HepG2 (cell line): ENCODE data around the gene MLLT10. TPM values are rescaled to one million over a fixed set of nuclear protein-coding genes. Genes with fewer than 3 reads are reported as not detected.
A peak's percentile ranks its signal among the peaks of the same experiment; 100 is the strongest.

Experiments used
- GPN1 ChIP-seq: sonication (generic); formaldehyde crosslinking; IDR thresholded peaks from 2 replicates; pipeline ENCODE4 v1.5.1; 2020; ENCODE audit warnings: missing genetic modification reagents, borderline replicate concordance
- KAT8 ChIP-seq: IDR thresholded peaks from 2 replicates; pipeline ENCODE4 v1.6.1; 2016; ENCODE audit warnings: missing genetic modification reagents, missing compliant biosample characterization
- MAFG ChIP-seq: sonication (generic); formaldehyde crosslinking; IDR thresholded peaks from 2 replicates; pipeline ENCODE4 v1.5.1; 2020; ENCODE audit warnings: mild to moderate bottlenecking, missing genetic modification reagents
- MED13 ChIP-seq: sonication (generic); formaldehyde crosslinking; IDR thresholded peaks from 2 replicates; pipeline ENCODE4 v1.5.0; 2020; ENCODE audit warnings: missing genetic modification reagents
- SIX1 ChIP-seq: sonication (generic); formaldehyde crosslinking; IDR thresholded peaks from 2 replicates; pipeline ENCODE4 v1.4.0; 2020; ENCODE audit warnings: missing genetic modification reagents, borderline replicate concordance
- SP5 ChIP-seq: IDR thresholded peaks from 2 replicates; pipeline ENCODE4 v1.6.1; 2016; ENCODE audit warnings: low read depth, borderline replicate concordance
- ZNF501 ChIP-seq: sonication (generic); formaldehyde crosslinking; IDR thresholded peaks from 2 replicates; pipeline ENCODE4 v1.5.1; 2020; ENCODE audit warnings: mild to moderate bottlenecking, moderate library complexity, missing genetic modification reagents
- ZNF703 ChIP-seq: sonication (generic); formaldehyde crosslinking; IDR thresholded peaks from 2 replicates; pipeline ENCODE4 v1.5.1; 2020; ENCODE audit warnings: missing genetic modification reagents, mild to moderate bottlenecking, moderate library complexity, borderline replicate concordance
- polyA plus RNA-seq, 8 experiments: library from polyadenylated mRNA; depleted of rRNA in 3 of 8; stranded (reverse) in 7 of 8; unstranded in 1 of 8; fragments of >200 nt; fragmentation: Illumina TruSeq in 4 of 8; extraction: Trizol in 4 of 8; gene quantifications; 2 replicates each; pipeline versions ENCODE4 v1.2.1 to v1.2.3, GENCODE V29; 2011 to 2016; ENCODE audit warnings: low read depth in 4 of 8, missing spikeins in 1 of 8, mixed read lengths in 1 of 8; ENCODE audit not compliant: insufficient read depth in 1 of 8
- total RNA-seq, 5 experiments: library from RNA; depleted of rRNA; stranded (reverse); fragments of >200 nt; fragmentation: Illumina TruSeq; extraction: Trizol; gene quantifications; 2 replicates each; pipeline ENCODE4 v1.2.3, GENCODE V29; 2016; ENCODE audit warnings: low read depth in 1 of 5
- TF ChIP-seq, protein P1 (sequence below): IDR thresholded peaks from 2 replicates; pipeline ENCODE4 v1.6.1; 2016; ENCODE audit warnings: low read depth, missing genetic modification reagents, missing compliant biosample characterization
- TF ChIP-seq, protein P2 (sequence below): sonication (generic); formaldehyde crosslinking; IDR thresholded peaks from 2 replicates; pipeline ENCODE4 v1.4.0; 2020; ENCODE audit warnings: mild to moderate bottlenecking, missing genetic modification reagents
- TF ChIP-seq, protein P3 (sequence below): sonication (generic); formaldehyde crosslinking; conservative IDR thresholded peaks from 2 replicates; pipeline ENCODE4 v1.4.0; 2020; ENCODE audit warnings: missing genetic modification reagents
- TF ChIP-seq, protein P4 (sequence below): sonication (generic); formaldehyde crosslinking; IDR thresholded peaks from 2 replicates; pipeline ENCODE4 v1.4.0; 2020; ENCODE audit warnings: missing genetic modification reagents
- TF ChIP-seq, protein P5 (sequence below): sonication (generic); formaldehyde crosslinking; IDR thresholded peaks from 2 replicates; pipeline ENCODE4 v1.8.0; 2022; ENCODE audit warnings: missing genetic modification reagents, low read depth, mild to moderate bottlenecking, borderline replicate concordance

Gene MLLT10
- total and polyA plus RNA-seq, 2 of the 13 experiments (the other 11 are each of a cell fraction or from before 2014, with no cell fraction given) = 51.3 to 84.1 TPM

DNA sequence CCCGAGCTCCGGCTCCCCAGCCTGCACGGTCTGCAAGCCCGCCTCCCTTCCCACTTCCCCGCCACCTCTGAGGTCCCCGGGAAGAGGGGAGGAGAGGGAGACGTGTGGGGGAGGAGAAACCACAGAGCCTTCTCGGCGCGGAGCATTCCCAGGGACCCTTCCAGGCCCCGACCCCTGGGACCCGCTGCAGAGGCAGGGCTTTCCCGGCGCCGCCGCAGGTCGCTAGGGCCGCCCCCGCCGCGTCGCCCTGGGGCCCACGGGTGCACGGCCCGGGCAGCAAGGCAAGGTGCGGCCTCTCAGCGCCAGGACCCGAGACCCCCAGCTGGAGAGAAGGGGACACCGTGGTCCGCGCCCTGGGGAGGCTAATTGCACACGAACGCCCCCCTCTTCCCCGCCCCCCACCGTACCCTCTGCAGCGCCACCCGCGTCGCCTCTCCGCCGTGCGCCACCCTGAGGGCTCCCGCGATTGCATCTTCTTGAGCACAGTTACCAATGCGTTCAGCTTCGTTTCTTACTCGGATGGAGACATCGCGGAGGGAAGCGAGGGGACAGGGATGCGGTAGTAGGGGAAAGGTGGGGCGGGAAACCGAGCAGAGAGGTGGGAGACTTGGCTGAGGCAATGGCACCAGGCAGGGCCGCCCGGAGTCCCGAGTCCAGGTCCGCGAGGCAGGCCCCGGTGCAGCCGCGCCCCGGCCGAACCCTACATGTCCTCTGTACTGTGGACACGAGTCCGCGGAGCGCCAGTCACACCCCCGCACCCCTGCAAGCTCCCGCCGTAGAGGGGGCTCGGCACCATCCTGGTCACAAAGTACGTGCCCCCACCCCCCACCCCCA is 37.5 kb upstream of the MLLT10 start (continued):
- TF ChIP-seq, protein P1, sequence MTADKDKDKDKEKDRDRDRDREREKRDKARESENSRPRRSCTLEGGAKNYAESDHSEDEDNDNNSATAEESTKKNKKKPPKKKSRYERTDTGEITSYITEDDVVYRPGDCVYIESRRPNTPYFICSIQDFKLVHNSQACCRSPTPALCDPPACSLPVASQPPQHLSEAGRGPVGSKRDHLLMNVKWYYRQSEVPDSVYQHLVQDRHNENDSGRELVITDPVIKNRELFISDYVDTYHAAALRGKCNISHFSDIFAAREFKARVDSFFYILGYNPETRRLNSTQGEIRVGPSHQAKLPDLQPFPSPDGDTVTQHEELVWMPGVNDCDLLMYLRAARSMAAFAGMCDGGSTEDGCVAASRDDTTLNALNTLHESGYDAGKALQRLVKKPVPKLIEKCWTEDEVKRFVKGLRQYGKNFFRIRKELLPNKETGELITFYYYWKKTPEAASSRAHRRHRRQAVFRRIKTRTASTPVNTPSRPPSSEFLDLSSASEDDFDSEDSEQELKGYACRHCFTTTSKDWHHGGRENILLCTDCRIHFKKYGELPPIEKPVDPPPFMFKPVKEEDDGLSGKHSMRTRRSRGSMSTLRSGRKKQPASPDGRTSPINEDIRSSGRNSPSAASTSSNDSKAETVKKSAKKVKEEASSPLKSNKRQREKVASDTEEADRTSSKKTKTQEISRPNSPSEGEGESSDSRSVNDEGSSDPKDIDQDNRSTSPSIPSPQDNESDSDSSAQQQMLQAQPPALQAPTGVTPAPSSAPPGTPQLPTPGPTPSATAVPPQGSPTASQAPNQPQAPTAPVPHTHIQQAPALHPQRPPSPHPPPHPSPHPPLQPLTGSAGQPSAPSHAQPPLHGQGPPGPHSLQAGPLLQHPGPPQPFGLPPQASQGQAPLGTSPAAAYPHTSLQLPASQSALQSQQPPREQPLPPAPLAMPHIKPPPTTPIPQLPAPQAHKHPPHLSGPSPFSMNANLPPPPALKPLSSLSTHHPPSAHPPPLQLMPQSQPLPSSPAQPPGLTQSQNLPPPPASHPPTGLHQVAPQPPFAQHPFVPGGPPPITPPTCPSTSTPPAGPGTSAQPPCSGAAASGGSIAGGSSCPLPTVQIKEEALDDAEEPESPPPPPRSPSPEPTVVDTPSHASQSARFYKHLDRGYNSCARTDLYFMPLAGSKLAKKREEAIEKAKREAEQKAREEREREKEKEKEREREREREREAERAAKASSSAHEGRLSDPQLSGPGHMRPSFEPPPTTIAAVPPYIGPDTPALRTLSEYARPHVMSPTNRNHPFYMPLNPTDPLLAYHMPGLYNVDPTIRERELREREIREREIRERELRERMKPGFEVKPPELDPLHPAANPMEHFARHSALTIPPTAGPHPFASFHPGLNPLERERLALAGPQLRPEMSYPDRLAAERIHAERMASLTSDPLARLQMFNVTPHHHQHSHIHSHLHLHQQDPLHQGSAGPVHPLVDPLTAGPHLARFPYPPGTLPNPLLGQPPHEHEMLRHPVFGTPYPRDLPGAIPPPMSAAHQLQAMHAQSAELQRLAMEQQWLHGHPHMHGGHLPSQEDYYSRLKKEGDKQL (CRISPR knock-in tag) = no peak
- TF ChIP-seq MED13 (CRISPR knock-in tag) (no peak), SP5 (CRISPR knock-in tag) (0 out of 2 replicates have a peak, but pooled peaks have one; percentile 22), ZNF703 (0 out of 2 replicates have a peak, but pooled peaks have one; percentile 63), MAFG (no peak), ZNF501 (CRISPR knock-in tag) (no peak), SIX1 (CRISPR knock-in tag) (no peak; the same call in 1 of the 2 replicates), GPN1 (CRISPR knock-in tag) (no peak; the same call in 1 of the 2 replicates), KAT8 (CRISPR knock-in tag) (peak; percentile 13; the same call in 1 of the 2 replicates)
- TF ChIP-seq, protein P2, sequence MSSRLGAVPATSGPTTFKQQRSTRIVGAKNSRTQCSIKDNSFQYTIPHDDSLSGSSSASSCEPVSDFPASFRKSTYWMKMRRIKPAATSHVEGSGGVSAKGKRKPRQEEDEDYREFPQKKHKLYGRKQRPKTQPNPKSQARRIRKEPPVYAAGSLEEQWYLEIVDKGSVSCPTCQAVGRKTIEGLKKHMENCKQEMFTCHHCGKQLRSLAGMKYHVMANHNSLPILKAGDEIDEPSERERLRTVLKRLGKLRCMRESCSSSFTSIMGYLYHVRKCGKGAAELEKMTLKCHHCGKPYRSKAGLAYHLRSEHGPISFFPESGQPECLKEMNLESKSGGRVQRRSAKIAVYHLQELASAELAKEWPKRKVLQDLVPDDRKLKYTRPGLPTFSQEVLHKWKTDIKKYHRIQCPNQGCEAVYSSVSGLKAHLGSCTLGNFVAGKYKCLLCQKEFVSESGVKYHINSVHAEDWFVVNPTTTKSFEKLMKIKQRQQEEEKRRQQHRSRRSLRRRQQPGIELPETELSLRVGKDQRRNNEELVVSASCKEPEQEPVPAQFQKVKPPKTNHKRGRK (CRISPR knock-in tag) = no peak
- TF ChIP-seq, protein P3, sequence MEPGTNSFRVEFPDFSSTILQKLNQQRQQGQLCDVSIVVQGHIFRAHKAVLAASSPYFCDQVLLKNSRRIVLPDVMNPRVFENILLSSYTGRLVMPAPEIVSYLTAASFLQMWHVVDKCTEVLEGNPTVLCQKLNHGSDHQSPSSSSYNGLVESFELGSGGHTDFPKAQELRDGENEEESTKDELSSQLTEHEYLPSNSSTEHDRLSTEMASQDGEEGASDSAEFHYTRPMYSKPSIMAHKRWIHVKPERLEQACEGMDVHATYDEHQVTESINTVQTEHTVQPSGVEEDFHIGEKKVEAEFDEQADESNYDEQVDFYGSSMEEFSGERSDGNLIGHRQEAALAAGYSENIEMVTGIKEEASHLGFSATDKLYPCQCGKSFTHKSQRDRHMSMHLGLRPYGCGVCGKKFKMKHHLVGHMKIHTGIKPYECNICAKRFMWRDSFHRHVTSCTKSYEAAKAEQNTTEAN (CRISPR knock-in tag) = no peak
- TF ChIP-seq, protein P4, sequence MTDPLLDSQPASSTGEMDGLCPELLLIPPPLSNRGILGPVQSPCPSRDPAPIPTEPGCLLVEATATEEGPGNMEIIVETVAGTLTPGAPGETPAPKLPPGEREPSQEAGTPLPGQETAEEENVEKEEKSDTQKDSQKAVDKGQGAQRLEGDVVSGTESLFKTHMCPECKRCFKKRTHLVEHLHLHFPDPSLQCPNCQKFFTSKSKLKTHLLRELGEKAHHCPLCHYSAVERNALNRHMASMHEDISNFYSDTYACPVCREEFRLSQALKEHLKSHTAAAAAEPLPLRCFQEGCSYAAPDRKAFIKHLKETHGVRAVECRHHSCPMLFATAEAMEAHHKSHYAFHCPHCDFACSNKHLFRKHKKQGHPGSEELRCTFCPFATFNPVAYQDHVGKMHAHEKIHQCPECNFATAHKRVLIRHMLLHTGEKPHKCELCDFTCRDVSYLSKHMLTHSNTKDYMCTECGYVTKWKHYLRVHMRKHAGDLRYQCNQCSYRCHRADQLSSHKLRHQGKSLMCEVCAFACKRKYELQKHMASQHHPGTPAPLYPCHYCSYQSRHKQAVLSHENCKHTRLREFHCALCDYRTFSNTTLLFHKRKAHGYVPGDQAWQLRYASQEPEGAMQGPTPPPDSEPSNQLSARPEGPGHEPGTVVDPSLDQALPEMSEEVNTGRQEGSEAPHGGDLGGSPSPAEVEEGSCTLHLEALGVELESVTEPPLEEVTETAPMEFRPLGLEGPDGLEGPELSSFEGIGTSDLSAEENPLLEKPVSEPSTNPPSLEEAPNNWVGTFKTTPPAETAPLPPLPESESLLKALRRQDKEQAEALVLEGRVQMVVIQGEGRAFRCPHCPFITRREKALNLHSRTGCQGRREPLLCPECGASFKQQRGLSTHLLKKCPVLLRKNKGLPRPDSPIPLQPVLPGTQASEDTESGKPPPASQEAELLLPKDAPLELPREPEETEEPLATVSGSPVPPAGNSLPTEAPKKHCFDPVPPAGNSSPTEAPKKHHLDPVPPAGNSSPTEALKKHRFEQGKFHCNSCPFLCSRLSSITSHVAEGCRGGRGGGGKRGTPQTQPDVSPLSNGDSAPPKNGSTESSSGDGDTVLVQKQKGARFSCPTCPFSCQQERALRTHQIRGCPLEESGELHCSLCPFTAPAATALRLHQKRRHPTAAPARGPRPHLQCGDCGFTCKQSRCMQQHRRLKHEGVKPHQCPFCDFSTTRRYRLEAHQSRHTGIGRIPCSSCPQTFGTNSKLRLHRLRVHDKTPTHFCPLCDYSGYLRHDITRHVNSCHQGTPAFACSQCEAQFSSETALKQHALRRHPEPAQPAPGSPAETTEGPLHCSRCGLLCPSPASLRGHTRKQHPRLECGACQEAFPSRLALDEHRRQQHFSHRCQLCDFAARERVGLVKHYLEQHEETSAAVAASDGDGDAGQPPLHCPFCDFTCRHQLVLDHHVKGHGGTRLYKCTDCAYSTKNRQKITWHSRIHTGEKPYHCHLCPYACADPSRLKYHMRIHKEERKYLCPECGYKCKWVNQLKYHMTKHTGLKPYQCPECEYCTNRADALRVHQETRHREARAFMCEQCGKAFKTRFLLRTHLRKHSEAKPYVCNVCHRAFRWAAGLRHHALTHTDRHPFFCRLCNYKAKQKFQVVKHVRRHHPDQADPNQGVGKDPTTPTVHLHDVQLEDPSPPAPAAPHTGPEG (CRISPR knock-in tag) = no peak
- TF ChIP-seq, protein P5, sequence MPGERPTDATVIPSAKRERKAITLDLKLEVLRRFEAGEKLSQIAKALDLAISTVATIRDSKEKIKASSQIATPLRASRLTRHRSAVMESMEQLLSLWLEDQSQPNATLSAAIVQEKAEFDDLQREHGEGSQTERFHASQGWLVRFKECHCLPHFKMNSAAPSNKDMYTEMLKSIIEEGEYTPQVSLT (CRISPR knock-in tag) = no peak
